Measurements from ENCODE around the gene MYCBPAP.

MYCBPAP gene

GRCh38 chr17:50484386-50485155, 23.7 kb upstream of the MYCBPAP start:
- FAIRE-seq (no peak), DNase-seq (ENCODE audit: insufficient read length, low spot score) (no peak)

- DNase-seq (ENCODE audit: insufficient read length, low spot score) (no peak), FAIRE-seq (no peak)
These were observed 20.8 kb upstream of the MYCBPAP start for GRCh38 chr17:50487213-50488096.

DNA sequence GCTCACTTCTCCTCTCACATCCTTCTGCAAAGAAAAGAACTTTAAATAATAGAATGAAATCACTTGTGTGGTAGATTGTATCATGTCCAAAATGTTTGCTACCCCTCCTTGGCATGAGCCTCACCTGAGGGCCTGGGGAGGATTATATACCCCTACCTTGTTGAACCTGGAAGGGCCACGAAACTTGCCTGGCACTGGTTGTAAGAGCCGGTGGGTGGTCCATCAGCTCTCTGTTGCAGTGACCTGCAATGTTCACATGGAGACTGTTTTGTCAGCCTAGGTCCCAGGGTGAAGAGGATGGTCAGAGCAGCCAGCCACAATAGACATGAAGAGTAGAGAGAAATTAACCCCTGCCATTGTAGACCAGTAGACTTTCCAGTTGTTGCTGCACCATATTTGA, 19.4 kb upstream of the MYCBPAP start:
- FAIRE-seq = no peak
- no peak for DNase-seq (ENCODE audit: insufficient read length, low spot score)

- DNase-seq (ENCODE audit: insufficient read length, low spot score) = no peak
These were observed 16.7 kb upstream of the MYCBPAP start for GRCh38 chr17:50491505-50491904.

GRCh38 chr17:50492214-50492613, 16.0 kb upstream of the MYCBPAP start:
- DNase-seq (ENCODE audit: insufficient read length, low spot score) (no peak), FAIRE-seq (no peak)

More at GRCh38 chr17:50491505-50491904, 16.7 kb upstream of the MYCBPAP start:
- FAIRE-seq = no peak

DNA sequence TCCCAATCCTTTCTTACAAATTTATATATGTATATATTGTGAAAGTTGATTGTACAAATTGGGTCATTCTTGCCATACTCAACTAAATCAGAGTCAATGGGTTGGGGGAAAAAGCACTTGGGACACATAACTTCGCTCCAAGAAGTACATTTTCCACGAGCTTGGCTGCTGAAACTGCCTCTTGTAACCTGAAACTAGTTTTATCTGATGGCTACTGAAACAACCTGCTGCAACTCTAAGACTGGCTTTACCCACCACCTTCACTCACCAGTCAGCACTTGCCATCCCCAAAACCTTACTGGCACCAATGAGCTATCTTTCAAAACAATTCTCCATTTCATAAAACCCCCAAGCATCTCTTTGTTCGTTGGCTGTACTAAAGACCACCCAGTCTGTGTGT, 14.5 kb upstream of the MYCBPAP start:
- FAIRE-seq (no peak), DNase-seq (ENCODE audit: insufficient read length, low spot score) (no peak)

- DNase-seq (ENCODE audit: insufficient read length, low spot score) (no peak), FAIRE-seq (no peak)
These were observed 12.9 kb upstream of the MYCBPAP start for GRCh38 chr17:50495217-50495823.

DNA sequence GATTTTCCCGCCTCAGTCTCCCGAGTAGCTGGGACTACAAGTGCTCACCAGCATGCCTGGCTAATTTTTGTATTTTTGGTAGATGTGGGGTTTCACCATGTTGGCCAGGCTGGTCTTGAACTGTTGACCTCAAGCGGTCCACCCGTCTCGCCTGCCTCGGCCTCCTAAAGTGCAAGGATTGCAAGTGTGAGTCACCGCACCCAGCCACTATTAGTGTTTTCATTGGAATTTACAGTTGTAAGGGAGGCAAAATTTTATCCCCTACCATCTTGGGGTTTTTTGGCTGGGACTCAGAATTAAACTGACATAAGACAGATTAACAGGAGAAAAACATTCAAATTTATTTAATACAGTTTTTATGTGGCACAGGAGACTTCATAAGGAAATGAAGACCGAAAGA, 12.3 kb upstream of the MYCBPAP start:
- DNase-seq (ENCODE audit: insufficient read length, low spot score) = no peak
- FAIRE-seq = no peak

GRCh38 chr17:50498021-50498874, 10.0 kb upstream of the MYCBPAP start:
- FAIRE-seq (no peak), DNase-seq (ENCODE audit: insufficient read length, low spot score) (no peak)

- FAIRE-seq (no peak), DNase-seq (ENCODE audit: insufficient read length, low spot score) (no peak)
These were observed 9.0 kb upstream of the MYCBPAP start for GRCh38 chr17:50499270-50499669.

- no peak for DNase-seq (ENCODE audit: insufficient read length, low spot score)
- no peak for FAIRE-seq
These were observed 8.5 kb upstream of the MYCBPAP start for GRCh38 chr17:50499721-50500120.

GRCh38 chr17:50501054-50501453, 7.2 kb upstream of the MYCBPAP start:
- DNase-seq (ENCODE audit: insufficient read length, low spot score) = no peak
- FAIRE-seq = no peak

DNA sequence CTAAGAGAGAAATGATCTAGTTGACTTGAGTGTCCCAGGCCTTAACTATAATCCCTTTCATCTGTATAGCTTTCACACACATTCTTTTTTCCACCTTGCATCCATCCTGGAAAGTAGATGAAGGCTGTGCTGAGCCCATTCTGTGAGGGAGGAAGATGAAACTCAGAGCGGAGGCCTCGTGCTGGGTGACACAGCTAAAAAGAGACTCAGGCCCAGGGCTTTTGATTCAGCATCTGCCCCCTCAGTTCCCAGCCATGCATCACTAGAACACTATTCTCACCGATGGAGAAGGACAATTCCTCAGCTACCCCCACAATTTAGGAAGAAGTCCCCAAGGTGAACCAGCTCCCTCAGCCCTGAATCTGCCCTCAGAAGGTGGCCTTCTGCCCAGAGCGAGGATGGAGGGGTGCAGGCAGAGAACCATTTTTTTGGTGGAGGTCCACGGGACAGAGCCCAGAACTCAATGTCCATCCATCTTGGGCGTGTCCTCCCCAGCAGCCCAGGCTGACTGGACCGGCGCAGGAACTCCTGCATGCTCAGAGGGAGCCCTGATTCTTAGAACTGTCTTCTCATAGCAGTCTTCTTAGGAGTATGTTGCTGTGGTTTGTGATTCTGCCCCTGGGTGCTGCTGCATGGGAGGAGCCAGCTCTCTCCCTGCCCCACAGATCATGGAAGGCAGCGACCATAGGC, 5.8 kb upstream of the MYCBPAP start:
- no peak for DNase-seq (ENCODE audit: insufficient read length, low spot score)

DNA sequence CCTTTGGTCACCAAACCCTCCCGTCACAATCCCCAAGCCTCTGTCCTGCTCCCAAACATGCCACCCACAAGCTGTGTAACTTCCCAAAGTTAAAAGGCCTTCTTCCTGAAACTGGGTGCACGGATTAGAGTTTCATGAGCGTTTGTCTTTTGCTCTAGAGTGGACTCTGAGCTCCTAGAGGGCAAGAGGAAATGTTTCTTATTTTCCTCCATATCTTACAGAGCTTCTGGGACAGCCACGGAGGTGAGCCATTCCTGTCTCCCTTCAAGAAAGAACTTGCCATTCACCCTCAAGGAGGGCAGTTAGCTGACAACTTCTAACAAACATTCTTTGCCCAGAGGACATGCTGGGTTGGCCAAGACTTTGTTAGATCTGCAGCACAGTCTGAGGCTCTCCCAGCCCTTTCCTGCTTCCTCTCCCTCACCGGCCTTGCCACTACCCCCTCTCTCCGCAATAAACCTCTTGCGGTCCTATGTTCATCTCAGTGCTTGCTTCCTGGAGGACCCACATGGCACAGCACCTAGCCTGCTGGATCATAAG, 2.6 kb upstream of the MYCBPAP start:
- DNase-seq (ENCODE audit: insufficient read length, low spot score) (no peak), FAIRE-seq (no peak)

More for the DNA sequence above, 5.8 kb upstream of the MYCBPAP start:
- no peak for FAIRE-seq

DNA sequence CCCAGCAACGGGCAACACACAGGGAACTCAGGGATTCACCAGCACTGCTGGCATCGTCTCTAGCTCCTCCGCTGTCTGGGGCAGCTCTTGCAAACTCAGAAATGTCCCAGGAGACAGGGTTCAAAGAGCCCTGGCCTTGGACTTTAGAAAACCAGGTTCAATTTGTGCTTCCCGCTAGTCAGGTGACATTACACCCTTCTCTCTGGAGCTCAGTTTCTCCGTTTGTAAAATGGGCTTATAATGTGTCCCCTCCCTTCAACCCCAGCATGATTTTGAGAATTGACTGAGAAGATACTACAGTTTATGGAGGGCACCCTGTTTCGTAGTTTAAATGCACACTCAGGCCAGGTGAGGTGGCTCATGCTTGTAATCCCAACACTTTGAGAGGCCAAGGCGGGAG, 1.9 kb upstream of the MYCBPAP start:
- no peak for DNase-seq (ENCODE audit: insufficient read length, low spot score)
- no peak for FAIRE-seq

DNA sequence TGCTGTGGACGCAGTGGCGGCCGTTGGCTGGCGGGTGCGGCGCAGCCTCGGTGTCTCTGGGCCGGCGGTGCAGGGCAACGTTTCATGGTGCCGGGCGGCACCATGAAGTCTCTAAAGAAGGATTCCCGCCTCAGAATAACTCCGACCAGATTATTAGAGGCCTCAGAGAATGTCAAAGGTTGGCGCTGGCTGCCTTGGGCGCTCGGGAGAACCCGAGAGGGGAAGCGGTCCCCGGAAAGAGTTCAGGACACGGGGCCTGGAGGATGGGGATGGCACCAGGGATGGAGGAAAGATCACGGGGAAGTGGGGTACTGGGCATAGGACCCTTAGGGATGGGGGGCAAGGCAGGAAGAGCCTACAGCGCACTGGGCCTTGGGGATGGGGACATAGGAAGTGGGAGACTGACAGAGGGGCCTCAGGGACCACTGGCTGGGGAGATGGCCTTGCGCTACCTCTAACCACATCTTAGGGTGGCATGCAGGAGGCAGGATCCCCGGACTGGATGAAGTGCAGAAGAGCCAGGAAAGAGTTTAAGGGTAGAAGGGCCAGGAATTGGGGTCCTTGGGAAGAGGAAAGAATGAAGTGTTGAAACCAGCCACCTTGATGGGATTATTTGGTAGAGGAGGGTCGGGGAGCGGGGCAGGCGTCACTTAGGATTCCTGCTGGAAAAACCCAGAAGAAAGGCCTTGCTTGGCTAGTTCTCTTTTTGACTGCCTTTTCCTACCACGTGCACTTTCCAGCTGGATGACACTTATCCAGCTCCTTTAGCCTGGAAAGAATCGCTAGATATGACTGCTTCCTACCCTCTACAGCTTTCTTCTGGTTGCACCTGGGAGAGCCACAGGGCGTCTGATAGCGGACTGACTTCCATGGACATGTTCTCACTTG, 578 bp downstream of the MYCBPAP start:
- FAIRE-seq = no peak

GRCh38 chr17:50511058-50511457, 2.8 kb downstream of the MYCBPAP start:
- FAIRE-seq = peak; percentile 97
- peak; percentile 84 for DNase-seq (ENCODE audit: insufficient read length, low spot score)

More for the DNA sequence above, 578 bp downstream of the MYCBPAP start:
- no peak for DNase-seq (ENCODE audit: insufficient read length, low spot score)

DNA sequence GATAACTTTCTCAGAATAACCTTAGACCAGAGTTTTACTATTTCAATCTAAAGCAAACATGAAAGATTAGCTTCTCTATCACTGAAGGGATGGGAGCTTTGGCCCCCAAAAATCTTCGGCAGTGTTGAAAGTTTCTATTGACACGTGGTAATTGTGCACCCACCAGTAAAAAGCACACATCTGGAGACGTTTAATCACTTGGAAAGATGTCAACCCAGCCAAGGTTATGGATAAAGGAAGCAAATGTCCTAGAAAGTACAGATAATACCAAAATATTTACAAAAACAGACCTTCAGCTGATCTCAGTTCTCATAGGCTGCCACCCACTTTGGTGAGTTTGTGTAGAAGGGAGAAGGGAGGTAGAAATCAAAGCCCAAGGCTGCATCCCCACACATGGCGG, 5.3 kb downstream of the MYCBPAP start:
- FAIRE-seq (no peak), DNase-seq (ENCODE audit: insufficient read length, low spot score) (no peak)

- FAIRE-seq = no peak
These were observed 6.1 kb downstream of the MYCBPAP start for GRCh38 chr17:50514388-50514787.

More at GRCh38 chr17:50514388-50514787, 6.1 kb downstream of the MYCBPAP start:
- no peak for DNase-seq (ENCODE audit: insufficient read length, low spot score)
